Left forelimb (tissue), 1 donor: ENCODE data around the gene BID.

ENCODE experiments used
- DNase-seq: peaks from one replicate; pipeline ENCODE4 v3.0.0-alpha.2; 2018; ENCODE audit warnings: low spot score

The BID gene

DNA sequence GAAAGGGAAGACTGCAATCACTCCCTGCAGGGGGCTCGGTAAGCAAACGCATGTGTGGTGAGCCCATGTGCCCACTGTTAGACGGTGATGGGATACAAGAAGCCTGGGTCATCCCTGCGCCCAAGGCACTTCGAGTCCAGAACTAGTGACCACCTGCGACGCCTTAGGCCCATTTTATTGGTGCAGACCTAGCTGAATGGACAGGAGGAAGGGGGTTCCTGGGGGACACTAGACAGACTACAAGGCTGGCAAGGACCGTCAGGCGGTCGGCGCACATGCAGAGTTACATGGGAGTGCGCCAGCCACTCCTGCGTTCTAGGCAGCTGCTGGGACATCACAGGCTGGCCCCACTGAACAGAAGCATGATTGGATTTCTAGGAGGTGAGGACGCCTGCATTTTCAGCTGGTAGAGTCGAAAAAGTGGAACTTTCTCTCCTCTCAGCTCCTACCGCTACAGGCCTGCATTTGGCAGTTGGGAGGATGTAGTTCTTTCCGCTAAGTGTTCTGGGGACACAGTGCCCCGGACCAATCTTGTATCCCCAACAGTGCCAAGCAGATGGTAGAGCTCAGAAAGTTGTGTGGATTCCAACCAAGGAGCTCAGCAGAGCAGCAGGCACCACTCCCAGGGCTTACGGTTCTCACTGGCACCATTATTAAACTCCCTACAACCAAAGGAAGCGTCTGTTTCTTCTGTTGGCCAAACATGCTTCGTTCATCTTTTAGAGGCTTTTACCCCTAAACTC, 35.7 kb downstream of the BID start:
- peak; percentile 25 for DNase-seq

- DNase-seq: no peak
These were observed 40.1 kb downstream of the BID start for GRCh38 chr22:17734187-17734586.

DNA sequence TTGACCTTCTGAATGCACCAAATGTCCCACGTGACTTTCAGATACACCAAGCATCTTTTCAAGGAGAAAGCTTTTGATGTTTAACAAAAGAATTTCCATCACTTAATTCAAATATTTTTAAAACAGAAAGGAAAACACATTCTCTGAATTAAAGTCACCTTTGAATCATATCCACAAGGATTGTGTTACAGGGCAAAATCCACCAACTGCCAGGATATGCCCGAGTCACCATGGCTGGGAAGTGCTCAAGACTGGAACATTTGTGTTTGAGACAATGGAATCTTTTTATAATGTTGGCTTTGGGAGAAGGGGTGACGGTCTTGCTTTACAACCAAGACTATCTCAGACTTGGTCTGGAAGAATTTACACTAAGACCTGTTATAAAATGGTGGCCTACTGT, 40.8 kb downstream of the BID start:
- no peak for DNase-seq

GRCh38 chr22:17732251-17732854, 41.9 kb downstream of the BID start:
- no peak for DNase-seq

- DNase-seq: no peak
These were observed 44.7 kb downstream of the BID start for GRCh38 chr22:17729561-17729960.

GRCh38 chr22:17728786-17729185, 45.5 kb downstream of the BID start:
- DNase-seq: no peak

DNA sequence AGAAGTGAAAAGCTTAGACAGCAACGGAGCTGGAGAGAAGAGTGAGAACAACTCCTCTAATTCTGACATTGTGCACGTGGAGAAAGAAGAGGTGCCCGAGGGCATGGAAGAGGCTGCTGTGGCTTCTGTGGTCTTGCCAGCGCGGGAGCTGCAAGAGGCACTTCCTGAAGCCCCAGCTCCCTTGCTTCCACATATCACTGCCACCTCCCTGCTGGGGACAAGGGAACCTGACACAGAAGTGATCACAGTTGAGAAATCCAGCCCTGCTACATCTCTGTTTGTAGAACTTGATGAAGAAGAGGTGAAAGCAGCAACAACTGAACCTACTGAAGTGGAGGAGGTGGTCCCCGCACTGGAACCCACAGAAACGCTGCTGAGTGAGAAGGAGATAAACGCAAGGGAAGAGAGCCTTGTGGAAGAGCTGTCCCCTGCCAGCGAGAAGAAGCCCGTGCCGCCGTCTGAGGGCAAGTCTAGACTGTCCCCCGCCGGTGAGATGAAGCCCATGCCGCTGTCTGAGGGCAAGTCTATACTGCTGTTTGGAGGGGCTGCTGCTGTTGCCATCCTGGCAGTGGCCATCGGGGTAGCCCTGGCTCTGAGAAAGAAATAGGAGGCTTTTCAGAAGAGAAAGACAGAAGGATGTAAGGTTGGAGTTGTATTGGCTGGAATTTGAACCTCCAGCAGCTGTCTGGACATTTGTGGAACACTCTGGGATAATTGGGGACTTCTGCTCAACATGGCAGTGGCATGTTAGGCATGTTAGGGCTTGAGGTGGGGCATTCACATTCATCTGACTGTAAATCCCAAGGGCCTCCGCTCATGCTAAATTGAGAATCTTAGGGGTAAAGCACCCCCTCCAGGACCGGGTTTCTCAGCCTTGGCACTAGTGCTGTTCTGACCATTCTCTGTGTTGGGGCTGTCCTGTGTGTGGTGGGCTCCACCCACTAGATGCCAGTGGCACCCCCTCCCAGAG, 47.1 kb downstream of the BID start:
- DNase-seq: no peak

GRCh38 chr22:17726006-17726927, 48.0 kb downstream of the BID start:
- no peak for DNase-seq

DNA sequence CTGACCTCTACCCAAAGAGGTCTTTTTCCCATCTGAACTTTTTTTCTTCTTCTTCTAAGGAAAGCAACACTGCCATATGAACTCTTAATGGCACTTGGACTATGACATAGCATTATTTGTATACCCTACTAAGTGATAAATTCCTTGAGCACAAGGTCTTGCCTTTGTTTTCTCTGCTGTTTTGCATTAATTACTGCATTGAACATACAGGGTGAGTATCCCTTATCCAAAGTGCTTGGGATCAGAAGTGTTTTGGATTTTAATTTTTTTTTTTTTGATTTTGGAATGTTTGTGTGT, 48.8 kb downstream of the BID start:
- DNase-seq: no peak

DNA sequence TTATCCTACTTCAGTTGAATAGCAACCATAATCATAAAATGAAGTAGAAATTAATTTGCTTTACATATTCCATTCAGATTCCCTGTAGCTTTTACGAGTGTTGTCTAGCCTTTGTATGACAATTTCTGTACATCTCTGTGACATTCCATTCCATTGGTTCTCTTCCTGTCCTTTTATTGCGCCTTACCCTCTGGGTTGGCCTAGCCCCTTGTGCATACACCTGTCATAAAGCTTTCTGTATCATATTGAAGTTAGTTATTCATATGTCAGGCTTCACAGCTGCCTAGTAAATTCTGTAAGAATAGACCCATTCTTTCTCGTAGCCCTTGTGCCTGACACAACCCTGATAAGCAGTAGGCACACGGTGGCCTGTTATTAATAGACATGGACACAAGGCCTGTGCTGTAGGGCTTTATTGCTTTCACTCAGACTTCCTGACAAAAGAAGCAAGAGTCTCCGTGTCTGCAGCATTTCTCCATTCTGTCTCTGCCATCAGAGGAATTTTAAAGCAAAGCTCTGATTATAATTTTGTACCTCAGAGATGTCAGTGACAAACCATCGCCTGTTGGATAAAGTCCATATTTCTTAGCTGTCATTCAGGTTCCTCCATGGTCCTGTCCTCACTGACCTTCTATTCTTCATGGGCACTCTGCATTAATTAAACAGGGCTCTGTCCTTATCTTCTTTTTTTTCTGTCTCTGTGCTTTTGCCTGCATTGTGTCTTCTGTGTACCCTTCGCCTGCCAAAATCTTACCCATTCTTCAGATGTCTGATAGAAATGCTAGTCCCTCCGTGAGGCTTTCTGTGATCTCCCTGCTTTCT, 49.4 kb downstream of the BID start:
- DNase-seq: no peak

- no peak for DNase-seq
These were observed 50.0 kb downstream of the BID start for GRCh38 chr22:17724241-17724640.

DNA sequence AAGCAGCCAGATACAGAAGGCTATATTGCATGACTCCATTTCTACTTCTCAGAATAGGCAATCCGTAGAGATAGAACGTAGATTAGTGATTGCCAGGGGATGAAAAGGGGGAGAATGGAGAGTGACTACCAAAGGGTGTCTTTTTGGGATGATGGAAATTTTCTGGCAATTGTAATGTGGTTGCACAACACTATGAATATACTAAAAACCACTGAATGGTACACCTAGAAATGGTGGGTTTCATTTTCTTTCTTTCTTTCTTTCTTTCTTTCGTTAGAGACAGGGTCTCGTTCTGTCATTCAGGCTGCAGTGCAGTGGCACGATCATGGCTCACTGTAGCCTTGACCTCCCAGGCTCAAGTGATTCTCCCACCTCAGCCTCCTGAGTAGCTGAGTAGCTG, 54.4 kb downstream of the BID start:
- DNase-seq: no peak

DNA sequence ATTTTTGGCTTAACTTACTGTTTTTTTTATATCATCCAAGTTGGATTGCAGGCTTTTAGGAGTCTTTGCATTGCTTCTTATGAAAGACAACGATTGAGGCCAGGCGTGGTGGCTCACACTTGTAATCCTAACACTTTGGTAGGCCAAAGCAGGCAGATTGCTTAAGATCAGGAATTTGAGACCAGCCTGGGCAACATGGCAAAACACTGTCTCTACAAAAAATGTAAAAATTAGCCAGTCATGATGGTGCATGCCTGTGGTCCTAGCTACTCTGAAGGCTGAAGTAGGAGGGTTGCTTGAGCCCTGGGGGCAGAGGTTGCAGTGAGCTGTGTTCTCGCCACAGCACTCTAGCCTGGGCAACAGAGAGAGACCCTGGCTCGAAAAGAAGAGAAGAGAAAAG, 56.6 kb downstream of the BID start:
- DNase-seq: no peak

DNA sequence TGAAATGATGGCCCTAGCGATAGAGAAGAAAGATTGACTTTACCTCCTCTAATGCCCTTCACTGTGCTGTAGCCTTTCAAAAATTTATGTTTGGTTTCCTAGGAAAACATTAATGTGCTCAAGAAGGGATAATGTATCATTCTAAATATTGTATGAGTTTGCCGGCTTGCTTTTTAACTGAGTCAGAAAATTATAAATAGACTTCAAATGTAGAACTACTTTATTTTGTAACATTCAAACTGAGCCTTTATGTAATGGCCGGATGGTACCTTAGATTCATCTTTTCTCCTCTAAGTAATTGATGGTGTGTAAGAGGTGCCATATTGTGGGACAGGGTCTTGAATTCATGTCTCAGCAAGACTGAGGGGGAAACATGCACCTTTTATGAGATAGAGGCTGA, 57.7 kb downstream of the BID start:
- DNase-seq: no peak

- no peak for DNase-seq
These were observed 61.8 kb downstream of the BID start for GRCh38 chr22:17712441-17712840.

- no peak for DNase-seq
These were observed 64.2 kb downstream of the BID start for GRCh38 chr22:17710023-17710422.

GRCh38 chr22:17707526-17707925, 66.7 kb downstream of the BID start:
- no peak for DNase-seq

DNA sequence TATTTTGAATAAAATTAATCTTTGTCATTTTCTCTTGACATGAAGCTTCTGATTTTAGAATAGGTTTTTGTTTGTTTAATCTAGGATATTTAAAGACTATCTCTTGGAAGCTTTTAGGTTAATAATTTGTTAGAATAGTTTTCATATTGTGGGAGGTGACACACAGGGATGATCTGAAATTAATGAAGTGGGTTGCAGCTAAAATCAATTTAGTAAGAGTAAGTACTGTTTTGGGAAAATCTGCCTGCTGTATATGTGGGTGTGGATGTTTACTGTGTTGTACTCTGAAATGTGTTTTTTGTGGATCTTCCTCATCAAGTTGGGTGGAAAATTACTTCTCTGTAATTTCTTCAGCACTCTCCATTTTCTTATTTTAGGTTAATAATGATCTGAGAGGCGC, 67.3 kb downstream of the BID start:
- DNase-seq: no peak

GRCh38 chr22:17705951-17706900, 68.0 kb downstream of the BID start:
- DNase-seq: no peak

DNA sequence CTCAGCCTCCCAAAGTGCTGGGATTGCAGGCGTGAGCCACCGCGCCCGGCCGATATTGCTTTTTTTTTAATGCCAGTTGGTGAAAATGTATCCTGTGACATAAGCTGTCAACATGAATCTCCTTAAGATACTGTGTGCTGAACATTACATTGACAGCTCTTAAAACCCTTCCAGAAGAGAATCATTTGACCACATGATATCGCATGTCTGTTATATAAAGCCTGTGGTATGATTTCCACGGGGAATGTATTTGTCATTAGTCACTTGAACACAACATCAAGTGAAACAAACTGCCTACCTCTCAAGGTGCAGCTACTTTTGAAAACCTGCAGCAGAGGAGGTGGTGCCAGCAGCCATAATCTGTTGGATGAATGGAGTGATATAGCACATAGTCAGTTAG, 68.7 kb downstream of the BID start:
- no peak for DNase-seq
